ENCODE results near the gene SENP1. TPM values are rescaled to one million over a fixed set of nuclear protein-coding genes. Genes with fewer than 3 reads are reported as not detected.

Gene SENP1
- total RNA-seq, 4 donors from 2014 or later = 14.6 to 20.3 (median 18.0) TPM

DNA sequence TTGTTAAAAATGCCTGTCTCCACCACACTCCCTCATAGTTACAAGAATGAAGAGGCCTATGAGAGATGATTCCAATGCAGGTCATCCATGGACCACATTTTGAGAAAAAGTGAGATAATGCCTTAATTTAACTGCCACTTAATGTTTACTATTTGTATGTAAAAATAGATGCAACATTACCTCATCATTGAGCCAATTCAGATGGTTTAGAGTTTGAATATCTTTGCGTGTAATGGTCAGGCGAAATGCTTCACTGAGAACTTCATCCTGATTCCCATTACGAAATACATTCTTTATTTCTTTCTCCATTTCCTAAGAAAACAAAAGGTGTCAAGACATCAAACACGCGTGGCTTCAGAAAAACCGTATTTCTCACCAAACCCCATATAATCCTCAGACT lies 42.3 kb downstream of the SENP1 start:
- TF ChIP-seq, protein P1, sequence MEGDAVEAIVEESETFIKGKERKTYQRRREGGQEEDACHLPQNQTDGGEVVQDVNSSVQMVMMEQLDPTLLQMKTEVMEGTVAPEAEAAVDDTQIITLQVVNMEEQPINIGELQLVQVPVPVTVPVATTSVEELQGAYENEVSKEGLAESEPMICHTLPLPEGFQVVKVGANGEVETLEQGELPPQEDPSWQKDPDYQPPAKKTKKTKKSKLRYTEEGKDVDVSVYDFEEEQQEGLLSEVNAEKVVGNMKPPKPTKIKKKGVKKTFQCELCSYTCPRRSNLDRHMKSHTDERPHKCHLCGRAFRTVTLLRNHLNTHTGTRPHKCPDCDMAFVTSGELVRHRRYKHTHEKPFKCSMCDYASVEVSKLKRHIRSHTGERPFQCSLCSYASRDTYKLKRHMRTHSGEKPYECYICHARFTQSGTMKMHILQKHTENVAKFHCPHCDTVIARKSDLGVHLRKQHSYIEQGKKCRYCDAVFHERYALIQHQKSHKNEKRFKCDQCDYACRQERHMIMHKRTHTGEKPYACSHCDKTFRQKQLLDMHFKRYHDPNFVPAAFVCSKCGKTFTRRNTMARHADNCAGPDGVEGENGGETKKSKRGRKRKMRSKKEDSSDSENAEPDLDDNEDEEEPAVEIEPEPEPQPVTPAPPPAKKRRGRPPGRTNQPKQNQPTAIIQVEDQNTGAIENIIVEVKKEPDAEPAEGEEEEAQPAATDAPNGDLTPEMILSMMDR (IDR thresholded peaks at IDR 0.05; ENCODE audit: low read depth) = no peak

DNA sequence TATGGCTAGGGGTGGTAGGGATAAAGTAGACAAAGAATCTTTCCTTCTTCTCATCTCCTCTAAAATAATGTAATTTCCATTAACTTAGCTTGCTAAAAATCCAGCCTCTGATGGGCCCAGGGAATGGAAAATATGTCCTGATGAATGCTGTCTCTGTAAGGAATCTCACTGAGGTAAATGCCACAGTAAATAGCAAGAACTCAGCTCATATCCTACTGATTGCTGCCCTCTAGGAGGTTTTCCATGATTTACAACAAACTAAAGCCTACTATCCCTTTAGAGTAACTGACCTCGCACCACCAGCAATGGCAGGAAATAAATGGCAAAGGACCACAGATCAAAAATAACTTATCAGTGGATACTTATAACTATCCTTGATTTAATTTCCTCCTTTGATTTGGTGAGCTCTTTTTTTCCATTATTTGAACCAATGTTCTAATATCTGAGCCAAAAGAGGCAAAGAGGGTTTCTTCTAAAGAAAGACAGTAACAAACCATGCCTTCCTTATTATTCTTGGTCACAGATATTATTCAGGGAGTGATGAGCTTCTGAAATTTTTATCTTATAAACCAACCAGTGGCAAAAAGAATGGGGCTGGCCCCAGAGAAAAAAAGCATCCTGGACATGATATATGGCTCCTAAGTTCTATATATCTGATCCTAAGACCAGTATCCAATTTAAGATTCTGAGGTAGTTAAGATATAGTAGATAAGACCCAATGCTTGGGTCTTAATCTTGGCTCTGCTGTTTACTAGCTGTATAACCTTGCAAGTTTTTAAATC lies 43.8 kb downstream of the SENP1 start:
- TF ChIP-seq, protein P1 (IDR thresholded peaks at IDR 0.05; ENCODE audit: low read depth) = no peak

DNA sequence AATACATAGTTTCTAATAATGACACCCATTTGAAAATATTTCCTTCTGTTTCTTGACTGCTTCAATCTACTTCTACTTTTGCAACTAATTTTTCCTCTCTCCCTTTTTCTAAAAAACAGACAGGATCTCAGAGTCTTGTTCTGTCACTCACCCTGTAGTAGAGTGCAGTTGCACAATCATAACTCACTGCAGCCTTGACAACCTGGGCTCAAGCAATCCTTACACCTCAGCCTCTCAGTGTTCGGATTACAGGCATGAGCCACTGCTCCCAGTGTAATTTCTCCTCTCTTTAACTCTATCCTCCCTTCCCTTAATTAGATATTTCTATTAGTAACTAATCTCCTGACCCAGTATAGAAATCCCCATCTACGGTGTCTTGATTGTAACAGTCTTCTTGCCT lies 45.4 kb downstream of the SENP1 start:
- TF ChIP-seq, protein P1 (IDR thresholded peaks at IDR 0.05; ENCODE audit: low read depth) = no peak

DNA sequence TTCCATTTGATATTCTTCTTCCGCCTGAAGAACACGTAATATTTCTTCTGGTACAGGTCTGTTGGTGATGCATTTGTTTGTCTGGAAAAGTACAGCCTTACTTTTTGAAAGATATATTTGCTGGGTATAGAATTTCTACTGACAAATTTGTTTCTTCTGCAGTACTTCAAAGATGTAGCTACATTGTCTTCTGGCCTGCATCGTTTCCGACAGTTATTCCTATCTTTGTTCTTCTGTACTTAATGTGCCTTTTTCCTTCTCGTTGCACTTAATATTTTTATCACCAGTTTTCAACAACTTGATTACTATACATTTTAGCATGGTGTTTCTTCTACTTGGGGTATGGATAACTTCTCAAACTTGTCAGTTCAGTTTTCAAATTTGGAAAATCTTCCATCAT lies 47.1 kb downstream of the SENP1 start:
- TF ChIP-seq, protein P1 (IDR thresholded peaks at IDR 0.05; ENCODE audit: low read depth) = no peak

DNA sequence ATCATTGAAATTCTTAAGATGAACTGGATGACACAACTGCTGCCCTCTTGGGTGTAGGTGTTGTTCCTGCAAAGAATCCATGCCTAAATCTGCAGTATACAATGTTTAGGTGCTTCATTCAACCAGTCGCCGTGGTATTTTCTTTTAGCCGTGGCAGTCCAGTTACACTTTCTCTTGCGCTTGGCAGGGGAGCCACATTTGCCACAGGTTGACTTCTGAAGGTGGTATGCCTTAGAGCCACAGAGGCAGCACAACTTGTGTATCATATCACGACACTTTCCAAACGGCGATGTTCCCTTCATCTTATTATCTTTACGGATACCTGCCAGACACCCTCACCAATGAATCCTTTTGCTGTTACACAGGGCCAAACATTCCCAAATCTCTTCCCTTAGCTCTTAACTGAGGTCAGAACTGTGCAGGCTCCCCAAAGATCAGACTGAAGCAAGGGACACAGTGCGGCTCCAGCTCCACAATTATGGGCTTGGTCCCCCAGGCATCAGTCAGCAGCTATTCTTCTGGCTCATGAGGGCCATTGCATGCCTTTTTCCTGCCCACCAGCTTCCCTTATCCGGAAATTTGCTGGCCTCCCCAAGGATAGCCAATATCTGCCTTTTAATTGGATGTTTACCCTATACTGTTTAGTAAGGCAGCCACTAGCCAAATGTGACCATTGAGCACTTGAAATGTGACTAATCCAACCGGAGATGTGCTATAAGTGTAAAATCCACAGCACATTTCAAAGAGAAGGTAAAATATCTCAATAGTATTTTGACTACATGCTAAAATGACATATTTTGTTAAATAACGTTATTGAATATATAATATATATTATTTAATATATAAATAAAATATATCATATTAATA lies 50.7 kb downstream of the SENP1 start:
- TF ChIP-seq, protein P1 (IDR thresholded peaks at IDR 0.05; ENCODE audit: low read depth) = no peak

DNA sequence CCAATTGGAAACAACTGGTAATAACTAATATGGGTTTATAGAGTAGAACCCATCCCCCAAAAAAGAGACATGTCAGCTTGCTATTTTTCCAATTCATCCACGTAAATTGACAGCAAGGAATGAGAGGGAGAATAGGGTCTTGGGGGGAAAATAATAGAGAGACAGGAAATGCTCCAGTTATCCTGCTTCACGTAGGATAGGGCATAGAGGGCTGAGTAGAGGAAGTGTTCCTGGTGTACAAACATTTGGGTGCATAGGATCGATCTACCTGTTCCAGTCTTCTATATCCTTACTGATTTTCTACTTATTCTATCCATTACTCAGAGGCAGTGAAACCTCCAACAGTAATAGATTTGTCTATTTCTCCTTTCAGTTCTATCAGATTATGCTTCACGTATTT lies 52.0 kb downstream of the SENP1 start:
- TF ChIP-seq, protein P1 (IDR thresholded peaks at IDR 0.05; ENCODE audit: low read depth) = no peak

DNA sequence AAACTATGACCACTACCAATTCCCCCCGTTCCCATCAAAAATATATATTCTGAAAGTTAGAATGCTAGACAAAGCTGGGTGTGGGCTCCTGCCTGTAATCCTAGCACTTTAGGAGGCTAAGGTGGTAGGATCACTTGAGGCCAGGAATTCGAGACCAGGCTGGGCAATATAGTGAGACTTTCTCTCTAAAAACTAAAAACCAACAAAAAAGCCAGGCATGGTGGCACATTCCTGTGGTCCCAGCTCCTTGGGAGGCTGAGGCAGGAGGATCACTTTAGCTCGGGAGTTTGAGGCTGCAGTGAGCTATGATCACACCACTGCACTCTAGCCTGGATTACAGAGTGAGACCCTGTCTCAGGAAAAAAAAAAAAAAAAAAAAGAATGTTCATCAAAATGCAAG lies 52.8 kb downstream of the SENP1 start:
- TF ChIP-seq, protein P1 (IDR thresholded peaks at IDR 0.05; ENCODE audit: low read depth) = no peak
